Ovary (tissue), 3 donors: ENCODE results near the gene TFG.

ENCODE experiments used
- CTCF ChIP-seq, 3 donors: fragments of 450-650 bp in 2 of 3; fragments of 200-600 bp in 1 of 3; IDR thresholded peaks; one replicate each; pipeline versions ENCODE4 v1.5.1 to v1.8.0; 2016 to 2022; ENCODE audit warnings: antibody characterized with exemption in 3 of 3, mild to moderate bottlenecking in 1 of 3
- EP300 ChIP-seq: sonication (generic); formaldehyde crosslinking; IDR thresholded peaks from one replicate; pipeline ENCODE4 v1.6.1; 2017; ENCODE audit warnings: antibody characterized with exemption
- POLR2A ChIP-seq: fragments of 450-650 bp; IDR thresholded peaks from one replicate; pipeline ENCODE4 v1.6.1; 2017; ENCODE audit warnings: antibody characterized with exemption, mild to moderate bottlenecking, moderate library complexity
- donor health status: DM: no; HTN: no; CAD: no.

GRCh38 chr3:100682854-100683760, 26.2 kb upstream of the TFG start:
- TF ChIP-seq CTCF (IDR thresholded peaks at IDR 0.05) (no peak), POLR2A (no peak), EP300 (no peak)
